ENCODE results near the gene UCHL5.

The UCHL5 gene

GRCh38 chr1:193083365-193084088 is 24.4 kb upstream of the UCHL5 start:
- TF ChIP-seq JUND (IDR thresholded peaks at IDR 0.05; ENCODE audit: low read depth): no peak
- in situ Hi-C loops (cut with HindIII; ENCODE audit: low pct_unique_long_range_greater_than_20kb, low sequenced_read_pairs): no loop called here
- DNase-seq (ENCODE audit: low read depth in 1 of 2, low spot score in 1 of 2): no peak

- no peak for DNase-seq (ENCODE audit: low read depth in 1 of 2, low spot score in 1 of 2)
- no peak for TF ChIP-seq JUND (IDR thresholded peaks at IDR 0.05; ENCODE audit: low read depth)
- in situ Hi-C loops (cut with HindIII; ENCODE audit: low pct_unique_long_range_greater_than_20kb, low sequenced_read_pairs): no loop called here
Measured at GRCh38 chr1:193079187-193079586, 20.0 kb upstream of the UCHL5 start.

GRCh38 chr1:193077991-193078390 is 18.8 kb upstream of the UCHL5 start:
- DNase-seq (ENCODE audit: low read depth in 1 of 2, low spot score in 1 of 2): no peak
- no peak for TF ChIP-seq JUND (IDR thresholded peaks at IDR 0.05; ENCODE audit: low read depth)
- in situ Hi-C loops (cut with HindIII; ENCODE audit: low pct_unique_long_range_greater_than_20kb, low sequenced_read_pairs): no loop called here

- no peak for DNase-seq (ENCODE audit: low read depth in 1 of 2, low spot score in 1 of 2)
- no peak for TF ChIP-seq JUND (IDR thresholded peaks at IDR 0.05; ENCODE audit: low read depth)
- in situ Hi-C loops (cut with HindIII; ENCODE audit: low pct_unique_long_range_greater_than_20kb, low sequenced_read_pairs): no loop called here
Measured at GRCh38 chr1:193070942-193071341, 11.8 kb upstream of the UCHL5 start.

- DNase-seq (ENCODE audit: low read depth in 1 of 2, low spot score in 1 of 2): no peak
- in situ Hi-C loops (cut with HindIII; ENCODE audit: low pct_unique_long_range_greater_than_20kb, low sequenced_read_pairs): no loop called here
- TF ChIP-seq JUND (IDR thresholded peaks at IDR 0.05; ENCODE audit: low read depth): no peak
Measured at GRCh38 chr1:193070386-193070753, 11.2 kb upstream of the UCHL5 start.

- peak in 1 of 2 experiments; percentile 31 for DNase-seq (ENCODE audit: low read depth in 1 of 2, low spot score in 1 of 2)
Measured at GRCh38 chr1:193069748-193070385, 10.7 kb upstream of the UCHL5 start.

GRCh38 chr1:193068013-193068412 is 8.9 kb upstream of the UCHL5 start:
- DNase-seq (ENCODE audit: low read depth in 1 of 2, low spot score in 1 of 2): no peak
- in situ Hi-C loops (cut with HindIII; ENCODE audit: low pct_unique_long_range_greater_than_20kb, low sequenced_read_pairs): no loop called here
- no peak for TF ChIP-seq JUND (IDR thresholded peaks at IDR 0.05; ENCODE audit: low read depth)

More at GRCh38 chr1:193069748-193070385, 10.7 kb upstream of the UCHL5 start:
- TF ChIP-seq JUND (IDR thresholded peaks at IDR 0.05; ENCODE audit: low read depth): no peak
- in situ Hi-C loops (cut with HindIII; ENCODE audit: low pct_unique_long_range_greater_than_20kb, low sequenced_read_pairs): no loop called here

GRCh38 chr1:193066606-193067005 is 7.4 kb upstream of the UCHL5 start:
- DNase-seq (ENCODE audit: low read depth in 1 of 2, low spot score in 1 of 2): no peak
- TF ChIP-seq JUND (IDR thresholded peaks at IDR 0.05; ENCODE audit: low read depth): no peak
- in situ Hi-C loops (cut with HindIII; ENCODE audit: low pct_unique_long_range_greater_than_20kb, low sequenced_read_pairs): no loop called here

GRCh38 chr1:193065954-193066353 is 6.8 kb upstream of the UCHL5 start:
- in situ Hi-C loops (cut with HindIII; ENCODE audit: low pct_unique_long_range_greater_than_20kb, low sequenced_read_pairs): no loop called here
- DNase-seq (ENCODE audit: low read depth in 1 of 2, low spot score in 1 of 2): no peak

GRCh38 chr1:193062698-193063463 is 3.7 kb upstream of the UCHL5 start:
- TF ChIP-seq JUND (IDR thresholded peaks at IDR 0.05; ENCODE audit: low read depth): no peak
- no peak for DNase-seq (ENCODE audit: low read depth in 1 of 2, low spot score in 1 of 2)
- in situ Hi-C loops (cut with HindIII; ENCODE audit: low pct_unique_long_range_greater_than_20kb, low sequenced_read_pairs): no loop called here

More at GRCh38 chr1:193065954-193066353, 6.8 kb upstream of the UCHL5 start:
- no peak for TF ChIP-seq JUND (IDR thresholded peaks at IDR 0.05; ENCODE audit: low read depth)

GRCh38 chr1:193060938-193061337 is 1.8 kb upstream of the UCHL5 start:
- in situ Hi-C loops (cut with HindIII; ENCODE audit: low pct_unique_long_range_greater_than_20kb, low sequenced_read_pairs): no loop called here
- no peak for TF ChIP-seq JUND (IDR thresholded peaks at IDR 0.05; ENCODE audit: low read depth)
- DNase-seq (ENCODE audit: low read depth in 1 of 2, low spot score in 1 of 2): no peak

GRCh38 chr1:193060406-193060805 is 1.2 kb upstream of the UCHL5 start:
- no peak for DNase-seq (ENCODE audit: low read depth in 1 of 2, low spot score in 1 of 2)
- no peak for TF ChIP-seq JUND (IDR thresholded peaks at IDR 0.05; ENCODE audit: low read depth)

GRCh38 chr1:193060115-193060403 is 899 bp upstream of the UCHL5 start:
- no peak for TF ChIP-seq JUND (IDR thresholded peaks at IDR 0.05; ENCODE audit: low read depth)
- DNase-seq (ENCODE audit: low read depth in 1 of 2, low spot score in 1 of 2): no peak
- in situ Hi-C loops (cut with HindIII; ENCODE audit: low pct_unique_long_range_greater_than_20kb, low sequenced_read_pairs): no loop called here

More at GRCh38 chr1:193060406-193060805, 1.2 kb upstream of the UCHL5 start:
- in situ Hi-C loops (cut with HindIII; ENCODE audit: low pct_unique_long_range_greater_than_20kb, low sequenced_read_pairs): no loop called here
